GM18520 (cell line): ENCODE measurements around the gene CCDC17.
"Not testable (repeated sequence)": the region's sequence is repeated elsewhere in the genome, so short reads cannot be mapped to it uniquely, and the experiment has no call there.

Experiments
- ATAC-seq: cut with Tn5 transposase; IDR thresholded peaks from one replicate; pipeline ENCODE4 v1.9.1; 2021; ENCODE audit not compliant: unreplicated experiment

CCDC17 gene

DNA sequence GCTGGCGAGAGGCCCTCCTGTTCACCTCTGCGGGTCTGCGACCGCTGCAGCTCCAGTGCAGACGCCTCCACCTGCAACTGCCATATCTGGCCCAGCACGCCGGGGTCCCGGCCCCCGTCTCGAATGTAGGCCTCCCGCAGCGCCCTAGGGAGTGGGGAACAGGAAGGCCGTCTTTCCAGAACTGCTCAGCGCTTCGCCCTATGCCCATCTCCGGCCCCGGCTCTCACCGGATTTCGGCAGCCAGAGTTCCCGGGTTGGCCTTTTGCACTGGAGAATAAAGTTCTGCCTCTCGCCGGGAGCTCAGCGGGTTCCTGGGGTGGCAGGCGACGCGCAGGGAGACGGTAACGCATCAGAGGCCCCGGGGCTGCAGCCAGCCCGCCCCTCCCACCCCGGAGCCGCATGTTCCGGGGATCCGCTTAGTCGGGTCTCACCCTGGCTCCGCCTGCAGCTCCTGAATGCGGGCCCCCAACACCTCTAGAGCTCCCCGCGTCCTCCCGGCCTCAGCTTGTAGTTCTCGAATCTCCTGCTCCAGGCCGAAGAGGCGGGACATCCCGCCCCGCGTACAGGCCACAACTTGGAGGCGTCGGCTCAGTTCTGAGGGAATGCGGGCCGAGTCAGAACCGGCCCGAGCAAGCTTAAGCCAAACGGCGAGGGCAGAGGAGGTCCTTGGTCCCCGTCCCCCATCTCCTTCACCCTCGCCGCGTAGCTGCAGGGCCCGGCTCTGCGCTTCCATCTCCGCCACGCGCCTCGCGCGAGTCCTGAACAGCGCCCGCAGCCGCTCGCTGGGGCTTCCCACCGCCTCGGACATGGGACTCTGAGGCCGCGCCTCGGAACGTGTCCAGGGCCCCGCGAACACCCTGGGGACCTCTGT, 1.1 kb downstream of the CCDC17 start:
- ATAC-seq = no peak

DNA sequence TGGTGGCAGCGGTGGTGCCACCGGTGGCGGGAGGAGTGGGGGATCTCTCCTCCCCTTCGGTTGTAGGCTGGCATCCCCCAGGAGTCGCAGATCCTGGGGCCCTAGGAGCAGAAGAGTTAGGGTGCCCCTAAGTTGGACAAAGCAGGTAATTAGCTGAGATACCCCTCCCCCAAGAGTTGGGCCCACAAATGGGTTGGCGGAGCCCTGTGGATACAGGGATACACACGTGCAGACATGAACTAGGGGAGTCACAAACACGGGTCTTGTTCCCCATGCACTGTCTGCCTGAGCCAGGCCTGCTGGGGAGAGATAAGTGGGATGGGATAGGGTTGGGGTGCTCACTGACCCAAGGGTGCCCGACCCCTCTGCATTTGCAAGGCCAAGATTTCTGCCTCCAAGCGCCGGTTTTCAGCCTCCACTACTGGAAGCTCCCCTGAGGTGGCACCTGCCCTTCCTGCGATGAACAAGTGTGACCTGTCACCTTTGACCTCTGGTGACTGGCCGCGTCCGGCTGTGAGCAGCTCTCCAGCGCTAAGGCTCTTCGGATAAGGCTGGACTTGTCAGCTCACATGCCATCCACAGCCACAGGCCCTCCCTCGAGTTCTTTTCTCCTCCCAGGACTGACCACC, 1.8 kb downstream of the CCDC17 start:
- ATAC-seq = no peak

GRCh38 chr1:45621501-45621836, 2.4 kb downstream of the CCDC17 start:
- ATAC-seq = no peak

DNA sequence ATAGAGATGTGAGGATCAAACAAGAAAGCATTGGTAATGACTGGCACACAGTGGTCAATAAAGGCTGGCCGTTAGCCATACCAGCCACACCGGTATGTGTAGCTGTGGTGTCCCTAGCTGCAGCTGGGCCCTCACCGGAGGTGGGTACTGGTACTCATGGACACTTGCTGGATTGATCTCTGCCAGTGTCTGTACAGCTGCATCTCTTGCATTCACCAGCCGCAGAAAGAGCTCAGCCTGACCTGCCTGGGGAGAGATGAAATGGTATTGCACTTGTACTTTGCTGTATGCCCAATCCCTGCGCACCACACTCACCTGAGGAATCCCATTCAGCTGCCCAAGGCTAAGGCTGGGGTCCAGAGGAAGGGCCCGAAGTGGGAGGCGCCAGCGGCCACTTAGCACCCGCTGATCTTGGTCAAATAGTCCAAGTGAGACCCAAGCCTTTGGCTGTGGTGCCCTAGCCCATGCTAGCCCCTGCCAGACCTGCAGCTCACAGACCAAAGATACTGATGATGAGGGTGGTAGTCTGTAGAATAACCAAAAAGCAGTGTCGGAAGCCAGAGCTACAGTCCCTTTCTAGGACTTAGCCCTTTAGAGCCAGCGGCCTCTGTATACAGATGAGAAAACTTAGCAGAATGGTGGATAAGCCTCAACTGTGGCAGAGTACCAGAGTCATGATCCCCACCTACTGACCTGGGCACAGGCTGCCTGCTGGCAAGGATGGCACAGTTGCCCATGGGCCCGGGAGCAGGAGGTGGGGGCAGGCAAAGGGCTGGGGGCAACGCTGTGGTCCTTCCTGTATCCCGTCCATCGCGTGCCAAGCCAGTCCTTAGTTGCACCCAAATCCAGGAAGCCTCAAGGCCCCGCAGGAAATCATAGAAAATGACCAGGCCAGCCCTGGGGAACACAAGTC, 3.0 kb downstream of the CCDC17 start:
- ATAC-seq = no peak

DNA sequence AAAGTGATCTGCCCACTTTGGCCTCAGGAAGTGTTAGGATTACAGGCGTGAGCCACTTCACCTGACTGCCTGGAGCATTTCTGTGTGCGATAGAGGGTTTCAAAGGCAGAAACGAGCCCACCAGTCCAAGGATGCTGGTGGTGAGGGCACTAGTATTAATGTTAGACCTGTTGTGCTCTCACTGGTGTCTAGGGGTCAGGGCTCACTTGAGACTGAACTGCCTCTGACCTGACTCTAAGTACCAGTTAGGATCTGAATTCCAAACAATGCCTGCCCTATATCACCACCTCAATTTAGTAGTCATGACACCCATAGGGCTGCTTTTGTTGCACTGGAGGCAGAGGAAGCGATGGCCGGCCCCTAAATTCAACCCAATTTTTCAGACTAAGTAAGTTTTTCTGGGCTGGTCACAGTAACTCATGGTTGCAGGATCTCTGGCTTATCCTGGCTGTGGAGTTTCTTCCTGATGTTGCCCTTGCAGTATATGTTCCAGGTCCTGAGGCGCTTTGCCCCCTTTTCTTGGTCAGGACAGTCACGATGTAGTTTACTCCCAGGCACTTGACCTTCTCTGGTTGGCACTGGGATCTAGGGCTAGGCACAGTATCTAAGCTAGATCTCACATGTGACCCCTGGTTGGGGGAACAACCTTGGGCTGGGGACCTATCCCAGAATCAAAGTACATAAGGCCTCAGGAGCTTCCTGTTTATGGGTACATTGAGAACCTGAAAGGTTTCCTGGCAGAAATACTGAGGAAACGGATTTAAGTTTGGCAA, 4.5 kb downstream of the CCDC17 start:
- no peak for ATAC-seq

GRCh38 chr1:45617618-45618017, 6.2 kb downstream of the CCDC17 start:
- no peak for ATAC-seq

GRCh38 chr1:45615885-45616284, 8.0 kb downstream of the CCDC17 start:
- no peak for ATAC-seq

- no peak for ATAC-seq
These were observed 10.8 kb downstream of the CCDC17 start for GRCh38 chr1:45612941-45613579.

DNA sequence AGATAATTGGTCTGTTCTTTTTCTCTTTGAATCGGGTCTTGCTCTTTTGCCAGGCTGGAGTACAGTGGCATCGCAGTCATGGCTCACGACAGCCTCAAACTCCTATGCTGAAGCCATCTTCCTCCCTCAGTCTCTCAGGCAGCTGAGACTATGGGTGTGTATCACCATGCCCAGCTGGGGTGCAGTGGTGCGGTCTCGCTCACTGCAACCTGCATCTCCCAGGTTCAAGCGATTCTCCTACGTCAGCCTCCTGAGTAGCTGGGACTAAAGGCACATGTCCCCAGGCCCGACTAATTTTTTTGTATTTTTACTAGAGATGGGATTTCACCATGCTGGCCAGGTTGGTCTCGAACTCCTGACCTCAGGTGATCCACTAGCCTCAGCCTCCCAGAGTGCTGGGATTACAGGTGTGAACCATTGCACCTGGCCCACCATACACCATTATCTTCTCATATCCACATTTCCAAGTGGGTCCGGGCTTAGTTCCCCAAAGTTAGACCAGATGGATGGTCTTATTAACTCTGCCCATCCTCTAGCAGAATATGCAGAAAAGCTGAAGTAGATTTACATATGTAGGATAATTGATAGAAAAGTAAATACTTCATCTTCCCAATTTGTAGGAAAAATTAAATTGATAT, 13.1 kb downstream of the CCDC17 start:
- no peak for ATAC-seq

- no peak for ATAC-seq
These were observed 15.4 kb downstream of the CCDC17 start for GRCh38 chr1:45608175-45609156.

- ATAC-seq = no peak
These were observed 16.3 kb downstream of the CCDC17 start for GRCh38 chr1:45607404-45608074.

DNA sequence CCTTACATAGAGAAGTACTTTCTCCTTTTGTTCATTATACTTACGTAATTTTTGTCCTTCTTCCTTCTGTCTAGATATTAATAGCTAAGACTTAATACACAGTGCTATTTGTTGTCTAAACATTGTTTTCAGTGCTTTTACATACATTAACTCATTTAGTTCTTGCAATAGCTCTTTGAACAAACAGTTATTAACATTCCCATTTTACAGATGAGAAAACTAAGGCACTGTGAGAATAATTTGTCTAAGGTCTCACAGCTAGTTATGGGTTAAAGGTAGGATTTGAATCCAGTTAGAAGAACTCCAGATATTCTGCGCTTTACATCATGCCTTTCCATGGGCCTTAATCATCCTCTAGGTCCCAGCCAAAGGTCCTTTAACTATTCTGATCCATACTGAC, 19.6 kb downstream of the CCDC17 start:
- ATAC-seq = no peak

DNA sequence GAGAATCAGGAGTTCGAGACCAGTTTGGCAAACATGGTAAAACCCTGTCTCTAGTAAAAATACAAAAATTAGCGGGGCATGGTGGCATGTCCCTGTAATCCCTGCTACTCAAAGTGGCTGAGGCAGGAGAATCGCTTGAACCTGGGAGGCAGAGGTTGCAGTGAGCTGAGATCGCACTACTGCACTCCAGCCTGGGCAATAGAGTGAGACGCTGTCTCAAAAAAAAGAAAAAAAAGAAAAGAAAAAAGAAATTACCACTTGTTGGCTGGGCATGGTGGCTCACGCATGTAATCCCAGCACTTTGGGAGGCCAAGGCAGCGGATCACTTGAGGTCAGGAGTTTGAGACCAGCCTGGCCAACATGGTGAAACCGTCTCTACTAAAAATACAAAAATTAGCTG, 27.1 kb downstream of the CCDC17 start:
- not testable (repeated sequence) for ATAC-seq

DNA sequence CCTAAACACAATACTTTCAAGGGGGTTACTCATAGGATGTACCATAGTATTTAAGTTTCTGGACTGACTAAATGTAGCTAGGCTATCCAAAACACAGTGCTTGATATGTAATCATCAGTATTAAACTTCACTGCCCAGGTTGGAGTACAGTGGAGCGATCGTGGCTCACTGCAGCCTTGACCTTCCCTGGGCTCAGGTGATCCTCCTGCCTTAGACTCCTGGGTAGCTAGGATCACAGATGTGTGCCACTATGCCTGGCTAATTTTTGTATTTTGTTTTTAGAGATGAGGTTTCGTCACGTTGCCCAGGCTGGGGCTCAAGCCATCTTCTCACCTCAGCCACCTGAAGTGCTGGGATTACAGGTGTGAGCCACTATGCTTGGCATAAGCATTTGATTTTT, 29.4 kb downstream of the CCDC17 start:
- ATAC-seq = no peak

GRCh38 chr1:45589861-45590260, 34.0 kb downstream of the CCDC17 start:
- ATAC-seq = no peak

DNA sequence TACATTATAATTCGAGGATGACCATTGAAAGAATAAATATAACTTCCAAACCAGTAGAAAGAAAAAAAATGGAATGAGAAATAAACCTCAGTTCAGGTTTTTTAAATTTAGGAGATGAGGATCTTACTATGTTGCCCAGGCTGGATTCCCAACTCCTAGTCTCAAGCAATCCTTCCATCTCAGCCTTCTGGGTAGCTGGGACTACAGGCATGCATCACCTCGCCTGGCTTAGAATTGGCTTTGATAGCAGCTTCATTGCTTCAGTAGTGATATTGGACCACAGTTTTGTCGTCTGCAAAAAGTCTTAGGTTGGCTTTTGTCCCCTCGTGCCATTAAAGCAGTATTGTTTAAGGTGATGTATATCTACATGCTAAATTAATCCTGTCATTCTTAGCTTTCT, 37.1 kb downstream of the CCDC17 start:
- no peak for ATAC-seq

DNA sequence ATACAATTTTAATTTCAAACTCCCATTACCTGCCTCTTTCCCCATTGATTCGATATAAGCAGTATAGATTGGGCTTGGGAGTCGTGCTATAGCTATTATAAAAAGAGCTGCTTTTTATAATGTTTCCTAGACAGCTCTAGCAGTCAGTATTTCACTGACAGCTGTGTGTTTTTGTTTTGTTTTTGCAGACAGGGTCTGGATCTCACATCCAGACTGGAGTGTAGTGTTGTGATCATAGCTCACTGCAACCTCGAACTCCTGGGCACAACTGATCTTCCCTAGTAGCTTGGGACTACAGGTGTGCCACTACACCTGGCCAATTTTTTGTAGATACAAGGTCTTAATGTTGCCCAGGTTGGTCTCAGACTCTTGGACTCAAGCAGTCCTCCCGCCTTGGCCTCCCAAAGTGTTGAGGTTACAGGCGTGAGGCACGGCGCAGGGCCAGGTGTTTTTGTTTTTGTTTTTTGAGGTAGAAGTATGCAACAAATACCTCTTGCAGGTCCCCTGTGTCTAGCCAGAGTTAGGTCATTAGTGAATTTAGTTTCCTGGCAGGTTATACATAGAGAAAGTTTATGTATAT, 38.3 kb downstream of the CCDC17 start:
- no peak for ATAC-seq

DNA sequence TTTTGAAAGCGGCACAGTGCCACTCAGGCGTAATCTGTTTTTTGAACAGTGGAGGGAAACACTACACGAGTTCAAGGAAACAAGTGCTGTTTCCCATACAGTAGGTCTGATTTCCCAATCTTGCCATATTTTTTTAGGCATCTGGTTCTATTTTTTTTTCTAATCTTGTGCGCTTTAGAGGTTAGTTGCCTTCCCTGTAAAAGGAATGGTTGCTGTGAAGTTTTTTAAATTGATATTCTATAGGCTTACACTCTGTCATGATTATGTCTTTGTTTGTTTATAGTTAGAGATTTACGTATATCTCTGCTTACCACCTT, 38.8 kb downstream of the CCDC17 start:
- ATAC-seq = no peak
